Aorta (tissue), 5 donors: Measurements from ENCODE around the gene GLRA3. TPM values are rescaled to one million over a fixed set of nuclear protein-coding genes. Genes with fewer than 3 reads are reported as not detected.

Experiments
- ATAC-seq: fragments of 200-7000 bp; cut with Tn5 transposase; one replicate; pipeline ENCODE4 v1.9.1; 2022; ENCODE audit warnings: moderate library complexity; ENCODE audit not compliant: low FRiP score
- DNase-seq, 2 donors: peaks; one replicate each; pipeline ENCODE4 v3.0.0-alpha.2; 2020
- H3K27ac ChIP-seq, 2 donors: one replicate each; pipeline ENCODE4 v1.5.1; 2013; ENCODE audit warnings: low read length in 2 of 2, mild to moderate bottlenecking in 2 of 2, moderate library complexity in 2 of 2, control low read depth in 1 of 2, inconsistent platforms in 1 of 2, low read depth in 1 of 2
- H3K27me3 ChIP-seq, 2 donors: one replicate each; pipeline ENCODE4 v1.6.1; 2013; ENCODE audit warnings: control low read depth in 1 of 2, low read length in 1 of 2, mild to moderate bottlenecking in 1 of 2, moderate library complexity in 1 of 2; ENCODE audit not compliant: insufficient read depth in 2 of 2, control insufficient read depth in 1 of 2
- H3K36me3 ChIP-seq, 2 donors: one replicate each; pipeline ENCODE4 v1.6.1; 2013; ENCODE audit warnings: control low read depth in 1 of 2, low read length in 1 of 2, mild to moderate bottlenecking in 1 of 2; ENCODE audit not compliant: insufficient read depth in 2 of 2, control insufficient read depth in 1 of 2
- H3K4me1 ChIP-seq, 2 donors: one replicate each; pipeline ENCODE4 v1.6.1; 2013; ENCODE audit warnings: low read length in 2 of 2, control low read depth in 1 of 2, mild to moderate bottlenecking in 1 of 2, moderate library complexity in 1 of 2; ENCODE audit not compliant: insufficient read depth in 2 of 2, control insufficient read depth in 1 of 2
- H3K4me3 ChIP-seq, 2 donors: one replicate each; pipeline ENCODE4 v1.5.1; 2013; ENCODE audit warnings: low read length in 2 of 2, control low read depth in 1 of 2, mild to moderate bottlenecking in 1 of 2
- H3K9me3 ChIP-seq: one replicate; pipeline ENCODE4 v1.6.1; 2013; ENCODE audit warnings: mild to moderate bottlenecking, low read length; ENCODE audit not compliant: control insufficient read depth
- WGBS, 2 donors: extraction: QIAGEN DNeasy Blood & Tissue Kit; methylation state at CpG; one replicate each; pipeline ENCODE4 v1.1.7; 2013; 5-methylcytosine and 5-hydroxymethylcytosine counted together
- intact Hi-C, 2 donors: fragments of 100-400 bp; cut with DNase I; formaldehyde crosslinking; loops; one replicate each; pipeline versions ENCODE4 v1.14.2 to v1.15.0; 2022
- polyA plus RNA-seq, 2 donors: library from polyadenylated mRNA; stranded (reverse); fragments of 200-250 nt; gene quantifications; one replicate each; pipeline ENCODE4 v1.2.3, GENCODE V29; 2013
- total RNA-seq, 2 donors: library from RNA; stranded (reverse); fragmentation: NEBNext Ultra II Directional; extraction: Animal tissue kit (Norgen Biotek cat#: 25700); gene quantifications; one replicate each; pipeline ENCODE4 v1.2.1, GENCODE V29; 2021
- donor health status: healthy with polysubstance abuse.
- donor health status: Bipolar disorder and iron deficiency.
- donor health status: DM: no; HTN: no; CAD: no.
- donor health status: DM: no; HTN: no; CAD: no.
- donor health status: DM: yes; HTN: yes; CAD: no.

GLRA3 gene
- total and polyA plus RNA-seq, 4 donors = not detected

- H3K9me3 ChIP-seq = no peaks in the 10 kb centered on the region
- no peaks in the 10 kb centered on the region for H3K4me1 ChIP-seq
- intact Hi-C loops = no loop called here
- no peaks in the 10 kb centered on the region for H3K27me3 ChIP-seq
- DNase-seq (no peak), ATAC-seq (no peak)
- H3K27ac ChIP-seq = no peak overlapping the region
- no peak overlapping the region for H3K4me3 ChIP-seq
- H3K36me3 ChIP-seq = no peaks in the 10 kb centered on the region
- 43 to 47% methylated on average over 1 of the region's 1 CpG for WGBS, 2 donors
Observed at GRCh38 chr4:174626342-174627008, 202.6 kb downstream of the GLRA3 start.

DNA sequence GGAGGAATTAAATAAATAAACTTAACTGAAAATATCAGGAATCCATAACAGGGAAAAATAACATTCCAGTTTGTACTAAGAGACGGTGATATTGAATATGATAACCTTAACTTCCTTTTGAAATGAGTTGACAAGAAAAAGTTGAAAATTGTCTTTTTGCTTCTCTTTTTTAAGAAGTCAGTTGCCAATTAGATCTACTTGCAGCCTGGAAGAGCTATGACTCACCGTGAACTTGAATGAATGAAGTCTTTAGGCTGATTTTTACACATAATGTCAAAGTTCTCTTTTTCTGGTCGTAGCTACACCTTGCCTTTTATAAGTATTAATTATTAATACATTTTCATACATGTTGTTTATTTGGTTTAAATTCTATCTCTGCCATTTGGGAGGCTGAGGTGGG, 212.4 kb downstream of the GLRA3 start:
- H3K4me3 ChIP-seq = no peak overlapping the region
- WGBS, 2 donors = 84 to 86% methylated on average over 3 of the region's 3 CpGs
- DNase-seq (no peak), ATAC-seq (no peak)
- H3K27me3 ChIP-seq = no peaks in the 10 kb centered on the region
- intact Hi-C loops = no loop called here
- no peak overlapping the region for H3K27ac ChIP-seq
- H3K4me1 ChIP-seq = no peaks in the 10 kb centered on the region
- H3K36me3 ChIP-seq = no peaks in the 10 kb centered on the region
- H3K9me3 ChIP-seq = no peaks in the 10 kb centered on the region

- Histone ChIP-seq H3K9me3 (no peaks in the 10 kb centered on the region), H3K27me3 (no peaks in the 10 kb centered on the region), H3K36me3 (no peaks in the 10 kb centered on the region), H3K4me3 (no peak overlapping the region), H3K27ac (no peak overlapping the region), H3K4me1 (no peaks in the 10 kb centered on the region)
- DNase-seq (no peak), ATAC-seq (no peak)
- intact Hi-C loops = no loop called here
- WGBS, 2 donors = 86 to 97% methylated on average over 1 of the region's 1 CpG
Observed at GRCh38 chr4:174613979-174614378, 215.1 kb downstream of the GLRA3 start.

DNA sequence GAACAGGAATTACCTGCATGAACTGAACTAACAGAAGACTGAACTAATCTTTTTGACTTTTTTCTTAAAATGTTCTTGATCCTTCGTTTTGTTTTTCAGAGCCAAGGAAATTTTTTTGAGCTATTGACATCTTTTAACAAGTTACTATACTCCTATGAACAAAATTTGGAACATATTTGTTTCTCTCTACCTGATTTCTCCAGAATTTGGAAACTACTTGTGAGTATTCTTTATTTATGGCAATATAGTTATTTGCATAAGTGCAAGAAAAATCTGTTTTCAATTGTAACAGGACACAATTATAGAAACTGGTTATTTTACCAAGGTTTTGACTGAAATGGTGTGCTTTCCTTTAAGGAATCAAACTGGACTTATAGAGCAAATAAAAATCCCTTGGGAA, 217.3 kb downstream of the GLRA3 start:
- no peaks in the 10 kb centered on the region for H3K9me3 ChIP-seq
- intact Hi-C loops = no loop called here
- no peaks in the 10 kb centered on the region for H3K36me3 ChIP-seq
- no peaks in the 10 kb centered on the region for H3K4me1 ChIP-seq
- no peak overlapping the region for H3K27ac ChIP-seq
- DNase-seq = no peak
- 86 to 92% methylated on average over 1 of the region's 1 CpG for WGBS, 2 donors
- H3K27me3 ChIP-seq = no peaks in the 10 kb centered on the region
- ATAC-seq = no peak
- H3K4me3 ChIP-seq = no peak overlapping the region

- H3K27me3 ChIP-seq = no peaks in the 10 kb centered on the region
- 44 to 49% methylated on average over 1 of the region's 1 CpG for WGBS, 2 donors
- H3K4me1 ChIP-seq = no peaks in the 10 kb centered on the region
- no peak overlapping the region for H3K27ac ChIP-seq
- no peak overlapping the region for H3K4me3 ChIP-seq
- ATAC-seq (no peak), DNase-seq (no peak)
- H3K9me3 ChIP-seq = no peaks in the 10 kb centered on the region
- no peaks in the 10 kb centered on the region for H3K36me3 ChIP-seq
- intact Hi-C loops = no loop called here
Observed at GRCh38 chr4:174607792-174608191, 221.3 kb downstream of the GLRA3 start.

- Histone ChIP-seq H3K4me1 (no peaks in the 10 kb centered on the region), H3K4me3 (no peak overlapping the region), H3K9me3 (no peaks in the 10 kb centered on the region), H3K27ac (no peak overlapping the region), H3K27me3 (no peaks in the 10 kb centered on the region), H3K36me3 (no peaks in the 10 kb centered on the region)
- no peak for ATAC-seq
- 79 to 84% methylated on average over 4 of the region's 4 CpGs for WGBS, 2 donors
- intact Hi-C loops = no loop called here
- DNase-seq = no peak
Observed at GRCh38 chr4:174604198-174604597, 224.8 kb downstream of the GLRA3 start.

DNA sequence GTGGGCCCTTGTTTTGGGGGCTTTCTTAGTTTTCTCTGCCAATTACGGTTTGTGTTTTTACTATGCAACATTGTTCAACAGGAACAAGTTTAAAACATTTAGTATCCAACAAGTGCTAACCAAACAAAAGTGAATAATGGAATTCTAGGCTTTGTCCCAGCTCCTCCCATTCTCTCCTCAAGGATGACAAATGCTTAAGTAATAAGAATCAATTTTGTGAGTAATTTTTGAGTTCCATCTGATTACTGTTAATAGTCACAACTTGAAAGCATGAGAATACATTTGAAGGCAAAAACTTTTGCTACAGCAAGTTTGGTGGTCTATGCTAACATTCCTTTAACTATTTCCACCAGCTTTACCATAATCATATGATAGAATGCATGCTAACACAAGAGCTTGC, 228.7 kb downstream of the GLRA3 start:
- no peaks in the 10 kb centered on the region for H3K4me1 ChIP-seq

GRCh38 chr4:174598800-174599199, 230.2 kb downstream of the GLRA3 start:
- WGBS, 2 donors = 34 to 39% methylated on average over 3 of the region's 3 CpGs
- Histone ChIP-seq H3K4me3 (no peak overlapping the region), H3K27ac (no peak overlapping the region), H3K27me3 (no peaks in the 10 kb centered on the region), H3K4me1 (no peaks in the 10 kb centered on the region), H3K9me3 (no peaks in the 10 kb centered on the region), H3K36me3 (no peaks in the 10 kb centered on the region)
- ATAC-seq = no peak
- no peak for DNase-seq
- intact Hi-C loops = no loop called here

More for the DNA sequence above, 228.7 kb downstream of the GLRA3 start:
- DNase-seq (no peak), ATAC-seq (no peak)
- Histone ChIP-seq H3K27ac (no peak overlapping the region), H3K9me3 (no peaks in the 10 kb centered on the region), H3K27me3 (no peaks in the 10 kb centered on the region), H3K4me3 (no peak overlapping the region), H3K36me3 (no peaks in the 10 kb centered on the region)
- WGBS, 2 donors = 54 to 63% methylated on average over 1 of the region's 1 CpG
- intact Hi-C loops = no loop called here

DNA sequence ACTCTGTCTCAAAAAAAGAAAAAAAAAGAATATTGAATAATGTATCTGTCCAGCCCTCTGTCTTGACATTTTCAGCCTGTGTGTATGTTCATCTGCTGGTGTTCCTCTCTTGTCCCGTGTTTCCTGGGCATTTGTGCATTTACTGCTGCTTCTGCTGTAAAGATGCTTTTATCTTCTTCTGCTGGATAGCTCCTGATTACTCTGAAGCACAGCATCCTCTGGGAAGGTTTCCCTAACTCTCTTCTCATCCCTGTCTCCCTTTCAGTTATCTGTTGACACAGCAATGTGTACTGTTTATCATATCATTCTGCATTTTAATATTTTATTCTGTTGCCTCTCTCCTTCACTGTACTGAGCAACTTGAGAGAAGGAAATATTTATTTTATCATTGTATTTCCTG, 232.5 kb downstream of the GLRA3 start:
- WGBS, 2 donors = 71 to 77% methylated on average over 1 of the region's 1 CpG
- no peak for DNase-seq
- Histone ChIP-seq H3K9me3 (no peaks in the 10 kb centered on the region), H3K36me3 (no peaks in the 10 kb centered on the region), H3K27me3 (no peaks in the 10 kb centered on the region), H3K4me1 (no peaks in the 10 kb centered on the region), H3K4me3 (no peak overlapping the region), H3K27ac (no peak overlapping the region)
- no peak for ATAC-seq
- intact Hi-C loops = no loop called here
